ENCODE data around the gene ZBTB46. TPM values are rescaled to one million over a fixed set of nuclear protein-coding genes. Genes with fewer than 3 reads are reported as not detected.
A peak's percentile ranks its signal among the peaks of the same experiment; 100 is the strongest.
"Not testable (repeated sequence)": the region's sequence is repeated elsewhere in the genome, so short reads cannot be mapped to it uniquely, and the experiment has no call there.

Gene ZBTB46
- total and polyA plus RNA-seq, 5 donors from 2014 or later, result 0.03 to 0.49 (median 0.09) TPM; not detected in 2

DNA sequence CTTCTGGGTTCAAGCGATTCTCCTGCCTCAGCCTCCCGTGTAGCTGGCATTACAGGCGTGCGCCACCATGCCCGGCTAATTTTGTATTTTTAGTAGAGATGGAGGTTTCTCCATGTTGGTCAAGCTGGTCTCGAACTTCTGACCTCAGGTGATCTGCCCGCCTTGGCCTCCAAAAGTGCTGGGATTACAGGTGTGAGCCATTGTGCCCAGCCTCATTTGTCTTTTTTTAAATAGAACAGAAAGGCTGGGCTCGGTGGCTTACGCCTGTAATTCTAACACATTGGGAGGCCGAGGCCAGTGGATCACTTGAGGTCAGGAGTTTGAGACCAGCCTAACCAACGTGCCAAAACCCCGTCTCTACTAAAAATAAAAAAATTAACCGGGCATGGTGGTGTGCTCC is 36.0 kb upstream of the ZBTB46 start:
- H3K27ac Mint-ChIP-seq, result not testable (repeated sequence)

DNA sequence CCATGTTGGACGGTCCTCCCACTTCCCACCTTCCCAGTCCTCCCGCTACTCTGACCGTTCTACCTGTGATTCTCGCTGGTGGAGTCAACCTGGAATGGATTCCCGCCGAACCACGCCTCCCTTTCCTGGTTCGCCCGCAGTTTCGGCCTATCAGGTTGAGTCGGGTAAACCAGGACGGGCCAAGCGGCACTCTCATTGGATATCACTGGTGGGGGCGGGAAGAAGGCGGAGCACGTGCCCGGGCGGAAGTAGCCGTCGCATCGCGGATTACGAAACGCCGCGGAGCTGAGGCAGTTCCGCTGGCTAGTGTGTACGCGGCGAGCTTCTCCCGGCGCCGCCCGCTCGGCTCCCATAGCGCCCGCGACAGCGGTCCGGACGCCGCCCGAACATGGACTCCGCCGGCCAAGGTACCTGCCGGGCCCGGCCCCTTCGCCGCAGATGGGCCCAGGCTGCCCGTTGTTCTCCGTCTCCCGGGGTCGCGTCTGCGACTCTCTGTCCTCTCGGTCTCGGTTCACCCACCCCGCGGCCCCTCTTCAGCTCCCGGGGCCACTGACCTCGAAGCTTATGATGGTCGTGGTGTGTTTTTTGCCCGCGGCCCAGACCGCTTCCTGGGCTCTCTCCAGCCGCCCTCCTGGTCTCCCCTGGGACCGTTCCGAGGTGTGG is 34.0 kb upstream of the ZBTB46 start, which contains the start of gene TPD52L2:
Gene TPD52L2 (plus strand): TSS at position 293 of the 663 bp plus-strand sequence. CDS start 96 bp downstream, at position 389.
- Mint-ChIP-seq H3K4me1 (peaks cover 0 to 32% (median 23%) of the 10 kb centered on the region in 4 donors), H3K4me3 (peak within 1 kb of the TSS; percentile 93 to 97 (median 95)), H3K9me3 (no peaks in the 10 kb centered on the region), H3K27me3 (peaks cover 6% of the 10 kb centered on the region), H3K27ac (peak within 1 kb of the TSS; percentile 94 to 98 (median 98)), H3K36me3 (peaks cover 6% of the 10 kb centered on the region)
- ATAC-seq (ENCODE audit: low read depth in 2 of 2) (peak; percentile 87 to 93), DNase-seq (peak; percentile 96 to 98 (median 98))
- Histone ChIP-seq H3K4me3 (ENCODE audit: low read depth, low read length) (peak within 1 kb of the TSS; percentile 75), H3K9me3 (ENCODE audit: control insufficient read depth in 2 of 2, low read length in 2 of 2) (no peaks in the 10 kb centered on the region), H3K36me3 (ENCODE audit: control insufficient read depth, insufficient read depth, low read length) (peaks cover 16% of the 10 kb centered on the region), H3K4me1 (ENCODE audit: control insufficient read depth, insufficient read depth, low read length, poor library complexity, severe bottlenecking) (peaks cover 29% of the 10 kb centered on the region), H3K27ac (ENCODE audit: insufficient read depth, low read length, poor library complexity, severe bottlenecking) (peak within 1 kb of the TSS; percentile 90), H3K27me3 (ENCODE audit: control insufficient read depth, insufficient read depth, low read length) (no peaks in the 10 kb centered on the region)

More for the DNA sequence above, 36.0 kb upstream of the ZBTB46 start:
- ATAC-seq (ENCODE audit: low read depth in 2 of 2); H3K27ac ChIP-seq (ENCODE audit: insufficient read depth, low read length, poor library complexity, severe bottlenecking); H3K36me3 Mint-ChIP-seq; H3K4me3 ChIP-seq (ENCODE audit: low read depth, low read length); H3K9me3 ChIP-seq (ENCODE audit: control insufficient read depth in 2 of 2, low read length in 2 of 2); H3K9me3 Mint-ChIP-seq; H3K27me3 ChIP-seq (ENCODE audit: control insufficient read depth, insufficient read depth, low read length); H3K27me3 Mint-ChIP-seq; DNase-seq: not testable (repeated sequence)
- peak overlapping the region; percentile 93 to 97 (median 95) for H3K4me3 Mint-ChIP-seq
- H3K4me1 Mint-ChIP-seq, result peaks cover 0 to 32% (median 24%) of the 10 kb centered on the region in 4 donors
- Histone ChIP-seq H3K36me3 (ENCODE audit: control insufficient read depth, insufficient read depth, low read length) (peaks cover 25% of the 10 kb centered on the region), H3K4me1 (ENCODE audit: control insufficient read depth, insufficient read depth, low read length, poor library complexity, severe bottlenecking) (peaks cover 29% of the 10 kb centered on the region)

DNA sequence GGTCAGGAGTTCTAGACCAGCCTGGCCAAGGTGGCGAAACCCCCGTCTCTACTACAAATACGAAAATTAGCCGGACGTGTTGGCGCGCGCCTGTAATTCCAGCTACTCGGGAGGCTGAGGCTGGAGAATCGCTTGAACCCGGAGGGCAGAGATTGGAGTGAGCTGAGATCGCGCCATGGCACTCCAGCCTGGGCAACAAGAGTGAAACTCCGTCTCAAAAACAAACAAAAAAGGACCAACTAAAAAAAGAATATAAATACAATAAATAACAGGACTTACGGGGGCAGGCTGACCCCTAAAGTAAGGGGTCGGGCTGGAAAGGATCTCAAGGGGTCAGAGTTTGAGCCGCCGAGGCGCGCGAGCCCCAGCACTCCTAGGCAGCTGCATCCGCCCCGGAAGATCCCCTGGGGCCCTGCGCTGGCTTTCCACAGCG is 33.5 kb upstream of the ZBTB46 start:
- Mint-ChIP-seq H3K4me1 (peaks cover 0 to 34% (median 23%) of the 10 kb centered on the region in 4 donors), H3K4me3 (peak overlapping the region; percentile 93 to 97 (median 95)), H3K27me3 (peaks cover 6% of the 10 kb centered on the region), H3K27ac (peak overlapping the region; percentile 94 to 98 (median 98)), H3K9me3 (no peaks in the 10 kb centered on the region), H3K36me3 (peaks cover 6% of the 10 kb centered on the region)
- Histone ChIP-seq H3K4me1 (ENCODE audit: control insufficient read depth, insufficient read depth, low read length, poor library complexity, severe bottlenecking) (peaks cover 29% of the 10 kb centered on the region), H3K4me3 (ENCODE audit: low read depth, low read length) (peak overlapping the region; percentile 75), H3K27ac (ENCODE audit: insufficient read depth, low read length, poor library complexity, severe bottlenecking) (peak overlapping the region; percentile 90), H3K9me3 (ENCODE audit: control insufficient read depth in 2 of 2, low read length in 2 of 2) (no peaks in the 10 kb centered on the region), H3K27me3 (ENCODE audit: control insufficient read depth, insufficient read depth, low read length) (no peaks in the 10 kb centered on the region), H3K36me3 (ENCODE audit: control insufficient read depth, insufficient read depth, low read length) (peaks cover 11% of the 10 kb centered on the region)
- ATAC-seq (ENCODE audit: low read depth in 2 of 2), result no peak
- no peak for DNase-seq

DNA sequence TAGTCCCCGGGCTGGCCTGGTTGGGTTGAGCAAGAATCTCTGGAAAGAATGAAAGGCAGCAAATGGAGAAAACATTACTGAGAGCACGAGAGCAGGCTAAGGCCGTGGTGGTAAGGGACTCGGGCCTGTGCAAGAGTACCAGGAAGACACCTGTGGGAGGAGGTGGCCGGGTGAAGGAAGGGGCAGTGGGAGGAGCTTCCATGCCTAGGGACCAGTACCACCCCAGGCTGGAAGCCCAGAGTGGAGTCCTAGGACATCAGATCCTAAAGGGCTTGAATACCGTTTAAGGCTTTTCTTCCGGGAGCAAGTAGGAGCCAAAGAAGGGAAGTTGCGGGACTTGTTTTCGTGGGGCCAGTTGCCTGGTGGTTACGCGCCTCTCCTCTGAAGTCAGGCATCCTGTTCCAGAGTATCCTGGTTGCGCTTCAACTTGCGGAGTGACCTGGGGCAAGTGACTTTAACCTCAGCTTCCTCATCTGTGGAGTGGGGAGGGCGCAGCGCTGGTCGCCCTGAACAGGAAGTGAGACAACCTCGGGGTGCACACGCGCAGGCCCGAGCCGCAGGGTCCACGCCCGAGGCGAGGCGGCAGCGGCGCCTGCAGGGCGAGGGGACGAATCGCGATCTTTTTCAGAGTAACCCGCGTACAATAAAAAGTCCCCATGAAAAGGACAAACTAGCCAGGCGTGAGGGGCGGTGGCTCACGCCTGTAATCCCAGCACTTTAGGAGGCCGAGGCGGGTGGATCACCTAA is 32.9 kb upstream of the ZBTB46 start:
- no peaks in the 10 kb centered on the region for H3K9me3 ChIP-seq (ENCODE audit: control insufficient read depth in 2 of 2, low read length in 2 of 2)
- peak; percentile 69 to 93 (median 79) for DNase-seq
- peaks cover 5% of the 10 kb centered on the region for H3K36me3 ChIP-seq (ENCODE audit: control insufficient read depth, insufficient read depth, low read length)
- Mint-ChIP-seq H3K9me3 (no peaks in the 10 kb centered on the region), H3K4me3 (peak overlapping the region; percentile 93 to 97 (median 95)), H3K36me3 (peaks cover 3% of the 10 kb centered on the region), H3K27ac (peak overlapping the region; percentile 50 to 98 (median 94)), H3K4me1 (peaks cover 0 to 40% (median 26%) of the 10 kb centered on the region in 4 donors), H3K27me3 (peaks cover 6% of the 10 kb centered on the region)
- H3K4me3 ChIP-seq (ENCODE audit: low read depth, low read length), result peak overlapping the region; percentile 75
- peaks cover 30% of the 10 kb centered on the region for H3K4me1 ChIP-seq (ENCODE audit: control insufficient read depth, insufficient read depth, low read length, poor library complexity, severe bottlenecking)
- no peaks in the 10 kb centered on the region for H3K27me3 ChIP-seq (ENCODE audit: control insufficient read depth, insufficient read depth, low read length)
- H3K27ac ChIP-seq (ENCODE audit: insufficient read depth, low read length, poor library complexity, severe bottlenecking), result peak overlapping the region; percentile 90
- peak; percentile 72 for ATAC-seq (ENCODE audit: low read depth in 2 of 2)

DNA sequence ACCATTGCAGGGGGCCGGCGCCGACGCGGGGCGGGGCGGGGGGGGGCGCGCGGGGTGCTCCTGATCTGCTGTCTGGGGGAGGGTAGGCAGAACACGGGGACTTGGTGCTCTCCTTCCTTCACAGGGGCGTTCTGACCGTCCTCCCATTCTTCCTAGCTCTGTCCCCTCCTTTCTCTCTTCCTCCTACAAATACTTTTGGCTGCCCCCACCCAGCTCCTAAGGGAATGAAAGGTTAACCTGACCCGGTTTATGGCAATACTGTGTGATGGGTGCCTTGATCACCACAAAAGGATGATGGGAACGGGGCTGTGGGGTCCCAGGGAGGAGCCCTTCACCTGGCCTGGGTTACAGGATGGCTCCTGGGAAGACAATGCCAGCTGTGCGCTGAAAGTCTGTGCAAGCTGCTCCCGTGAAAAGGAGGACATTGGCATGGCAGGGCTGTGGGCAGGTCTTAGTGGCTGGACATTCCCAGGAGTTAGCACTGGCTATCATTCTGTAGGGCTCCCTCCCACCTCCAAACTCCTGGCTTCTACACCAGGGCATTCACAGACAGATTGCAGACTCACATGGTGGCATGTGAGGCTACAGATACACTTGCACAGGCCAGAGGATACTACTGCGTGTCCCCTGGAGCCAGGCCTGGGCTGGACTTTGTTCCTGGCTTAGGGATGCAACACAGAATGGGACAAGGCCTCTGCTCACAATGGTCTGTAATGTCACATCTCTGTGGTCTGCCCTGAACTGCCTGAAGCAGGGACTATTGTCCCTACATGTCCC is 32.1 kb upstream of the ZBTB46 start:
- Histone ChIP-seq H3K27me3 (ENCODE audit: control insufficient read depth, insufficient read depth, low read length) (no peaks in the 10 kb centered on the region), H3K4me3 (ENCODE audit: low read depth, low read length) (peak overlapping the region; percentile 75), H3K27ac (ENCODE audit: insufficient read depth, low read length, poor library complexity, severe bottlenecking) (peak overlapping the region; percentile 90), H3K9me3 (ENCODE audit: control insufficient read depth in 2 of 2, low read length in 2 of 2) (no peaks in the 10 kb centered on the region), H3K4me1 (ENCODE audit: control insufficient read depth, insufficient read depth, low read length, poor library complexity, severe bottlenecking) (peaks cover 38% of the 10 kb centered on the region), H3K36me3 (ENCODE audit: control insufficient read depth, insufficient read depth, low read length) (no peaks in the 10 kb centered on the region)
- ATAC-seq (ENCODE audit: low read depth in 2 of 2) (no peak), DNase-seq (no peak)
- Mint-ChIP-seq H3K9me3 (no peaks in the 10 kb centered on the region), H3K27ac (peak overlapping the region; percentile 50 to 98 (median 94)), H3K36me3 (peaks cover 3% of the 10 kb centered on the region), H3K4me1 (peaks cover 0 to 45% (median 28%) of the 10 kb centered on the region in 4 donors), H3K4me3 (peak overlapping the region; percentile 93 to 97 (median 95)), H3K27me3 (peaks cover 6% of the 10 kb centered on the region)

DNA sequence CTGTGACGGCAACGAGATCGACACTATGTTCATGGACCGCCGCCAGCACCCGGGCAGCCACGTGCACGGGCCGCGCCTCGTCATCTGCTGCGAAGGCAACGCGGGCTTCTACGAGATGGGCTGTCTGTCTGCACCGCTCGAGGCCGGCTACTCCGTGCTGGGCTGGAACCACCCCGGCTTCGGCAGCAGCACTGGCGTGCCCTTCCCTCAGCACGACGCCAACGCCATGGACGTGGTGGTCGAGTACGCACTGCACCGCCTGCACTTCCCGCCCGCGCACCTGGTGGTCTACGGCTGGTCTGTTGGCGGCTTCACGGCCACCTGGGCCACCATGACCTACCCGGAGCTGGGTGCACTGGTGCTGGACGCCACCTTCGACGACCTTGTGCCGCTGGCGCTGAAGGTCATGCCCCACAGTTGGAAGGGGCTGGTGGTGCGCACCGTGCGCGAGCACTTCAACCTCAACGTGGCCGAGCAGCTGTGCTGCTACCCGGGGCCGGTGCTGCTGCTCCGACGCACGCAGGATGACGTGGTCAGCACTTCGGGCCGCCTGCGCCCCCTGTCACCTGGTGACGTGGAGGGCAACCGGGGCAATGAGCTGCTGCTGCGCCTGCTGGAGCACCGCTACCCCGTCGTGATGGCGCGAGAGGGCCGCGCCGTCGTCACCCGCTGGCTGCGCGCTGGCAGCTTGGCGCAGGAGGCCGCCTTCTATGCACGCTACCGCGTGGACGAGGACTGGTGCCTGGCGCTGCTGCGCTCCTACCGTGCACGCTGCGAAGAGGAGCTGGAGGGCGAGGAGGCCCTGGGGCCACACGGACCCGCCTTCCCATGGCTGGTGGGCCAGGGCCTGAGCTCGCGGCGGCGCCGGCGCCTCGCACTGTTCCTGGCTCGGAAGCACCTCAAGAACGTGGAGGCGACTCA is 31.2 kb upstream of the ZBTB46 start:
- H3K4me1 Mint-ChIP-seq, result peaks cover 0 to 51% (median 26%) of the 10 kb centered on the region in 4 donors
- Histone ChIP-seq H3K4me3 (ENCODE audit: low read depth, low read length) (no peak overlapping the region), H3K36me3 (ENCODE audit: control insufficient read depth, insufficient read depth, low read length) (no peaks in the 10 kb centered on the region), H3K4me1 (ENCODE audit: control insufficient read depth, insufficient read depth, low read length, poor library complexity, severe bottlenecking) (peaks cover 47% of the 10 kb centered on the region), H3K27ac (ENCODE audit: insufficient read depth, low read length, poor library complexity, severe bottlenecking) (no peak overlapping the region), H3K9me3 (ENCODE audit: control insufficient read depth in 2 of 2, low read length in 2 of 2) (no peaks in the 10 kb centered on the region), H3K27me3 (ENCODE audit: control insufficient read depth, insufficient read depth, low read length) (no peaks in the 10 kb centered on the region)
- no peak overlapping the region for H3K27ac Mint-ChIP-seq
- DNase-seq (no peak), ATAC-seq (ENCODE audit: low read depth in 2 of 2) (no peak)
- H3K9me3 Mint-ChIP-seq, result no peaks in the 10 kb centered on the region
- H3K36me3 Mint-ChIP-seq, result peaks cover 3% of the 10 kb centered on the region
- peaks cover 6% of the 10 kb centered on the region for H3K27me3 Mint-ChIP-seq
- no peak overlapping the region for H3K4me3 Mint-ChIP-seq
